GM21515 (cell line): ENCODE results near the gene LRSAM1.
"Not testable (repeated sequence)": the region's sequence is repeated elsewhere in the genome, so short reads cannot be mapped to it uniquely, and the experiment has no call there.

Experiments
- ATAC-seq: cut with Tn5 transposase; IDR thresholded peaks from one replicate; pipeline ENCODE4 v1.9.1; 2021; ENCODE audit not compliant: unreplicated experiment

Gene LRSAM1

DNA sequence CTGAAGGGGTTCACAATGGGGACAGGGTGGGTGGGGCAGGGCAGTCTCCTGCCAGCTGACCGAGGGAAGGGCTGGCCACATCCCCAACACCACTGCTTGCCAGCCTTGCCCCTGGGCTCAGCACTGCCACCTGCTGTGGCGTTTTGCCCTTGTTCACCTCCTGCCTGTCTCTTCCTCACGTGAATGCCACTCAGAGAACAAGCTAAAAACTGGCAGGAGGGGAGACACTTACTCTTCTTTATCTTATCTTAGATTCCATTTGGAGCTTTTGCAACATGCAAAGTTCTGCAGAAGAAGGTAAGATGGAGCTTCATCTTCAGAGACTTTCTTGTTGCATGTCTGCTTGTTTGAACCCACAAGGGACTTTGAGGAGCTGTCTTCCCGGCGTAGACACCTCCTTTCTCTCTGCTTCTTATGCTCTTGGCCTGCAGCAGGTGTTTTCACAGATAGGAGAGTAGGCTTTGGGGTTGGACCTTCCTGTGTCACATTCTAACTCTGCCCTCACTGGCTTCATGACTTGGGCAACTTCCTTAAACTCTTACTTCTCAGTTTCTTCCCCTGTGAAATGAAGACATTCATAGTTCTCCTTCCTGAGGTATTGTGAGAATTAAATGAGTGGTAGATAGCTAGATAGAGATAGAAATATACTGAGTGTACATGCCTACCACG, 4.1 kb downstream of the LRSAM1 start:
- ATAC-seq: no peak

DNA sequence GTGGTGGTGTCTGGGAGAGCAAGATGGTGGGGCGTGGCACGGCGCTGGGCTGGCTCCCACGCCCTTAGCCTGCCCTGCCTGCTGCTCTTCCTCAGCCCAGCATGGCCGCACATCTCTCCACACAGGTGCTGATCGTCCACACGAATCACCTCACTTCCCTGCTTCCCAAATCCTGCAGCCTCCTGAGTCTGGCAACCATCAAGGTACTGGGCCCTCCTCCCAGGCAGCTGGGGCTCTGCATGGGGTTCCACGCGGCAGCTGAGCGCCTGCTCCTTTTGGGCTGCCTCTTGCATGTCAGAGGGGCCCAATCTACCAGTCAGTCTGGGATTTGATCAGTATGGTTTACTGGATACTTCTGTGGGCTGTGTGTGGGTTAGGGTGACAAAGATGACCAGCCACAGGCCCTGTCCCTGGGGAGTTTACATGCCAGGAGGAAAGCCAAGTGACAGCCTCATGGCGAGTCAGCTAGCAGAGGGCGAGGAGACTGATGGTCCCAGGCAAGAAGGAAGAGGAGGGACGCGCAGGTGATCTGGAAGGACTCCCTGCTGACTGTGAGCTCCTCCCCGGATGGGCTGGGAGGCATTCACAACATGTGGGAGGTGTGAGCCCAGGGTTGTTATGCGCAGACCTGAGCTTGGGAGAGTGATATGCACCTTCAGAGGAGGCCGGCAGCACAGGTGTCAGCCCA, 6.0 kb downstream of the LRSAM1 start:
- no peak for ATAC-seq

DNA sequence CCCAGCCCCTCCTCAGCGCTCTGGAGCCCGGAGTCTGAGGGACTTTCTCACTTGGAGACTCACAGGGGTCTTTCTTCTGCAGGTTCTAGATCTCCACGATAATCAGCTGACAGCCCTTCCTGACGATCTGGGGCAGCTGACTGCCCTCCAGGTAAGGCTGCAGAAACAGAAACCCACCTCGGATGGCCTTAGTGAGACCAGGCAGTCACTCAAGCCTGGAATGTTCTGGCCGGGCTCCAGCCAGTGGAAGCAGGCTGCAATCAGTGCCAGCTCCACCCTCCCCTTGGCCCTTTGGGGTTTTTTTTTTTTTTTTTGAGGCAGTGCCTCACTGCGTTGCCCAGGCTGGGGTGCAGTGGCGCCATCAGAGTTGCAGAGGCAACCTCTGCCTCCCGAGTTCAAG, 7.6 kb downstream of the LRSAM1 start:
- no peak for ATAC-seq

DNA sequence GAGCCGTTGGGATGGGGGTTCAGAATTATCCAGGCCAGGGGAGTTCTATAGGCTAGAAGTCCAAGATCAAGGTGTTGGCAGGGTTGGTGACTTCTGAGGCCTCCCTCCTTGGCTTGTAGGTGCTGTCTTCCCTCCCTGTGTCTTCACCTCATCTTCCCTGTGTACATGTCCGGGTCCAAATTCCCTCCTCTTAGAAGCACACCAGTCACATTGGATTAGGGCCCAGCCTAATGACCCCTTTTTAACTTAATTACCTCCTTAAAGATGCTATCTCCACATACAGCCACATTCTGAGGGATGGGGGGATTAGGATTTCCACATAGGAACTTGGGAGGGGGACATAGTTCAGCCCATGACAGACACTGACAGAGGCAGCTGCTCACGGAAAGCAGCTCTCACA, 12.1 kb downstream of the LRSAM1 start:
- ATAC-seq: no peak

DNA sequence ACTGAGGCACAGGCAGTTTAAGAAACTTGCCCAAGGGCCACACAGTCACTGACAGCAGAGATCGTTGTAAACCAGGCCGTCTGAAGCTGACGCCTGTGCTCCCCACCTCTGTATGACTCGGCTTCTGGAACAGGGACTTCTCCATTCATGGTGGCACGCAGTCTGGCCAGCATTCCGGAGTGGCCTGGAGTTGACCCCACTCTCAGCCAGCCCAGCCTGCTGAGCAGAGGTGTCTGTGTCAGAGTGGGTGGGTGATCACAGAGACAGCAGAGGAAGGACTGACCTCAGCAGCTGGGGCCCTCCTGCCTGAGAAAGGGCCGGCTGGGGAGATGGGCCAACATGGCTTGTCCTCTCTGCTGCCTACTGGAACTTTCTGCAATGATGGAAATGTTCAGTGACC, 12.6 kb downstream of the LRSAM1 start:
- no peak for ATAC-seq

DNA sequence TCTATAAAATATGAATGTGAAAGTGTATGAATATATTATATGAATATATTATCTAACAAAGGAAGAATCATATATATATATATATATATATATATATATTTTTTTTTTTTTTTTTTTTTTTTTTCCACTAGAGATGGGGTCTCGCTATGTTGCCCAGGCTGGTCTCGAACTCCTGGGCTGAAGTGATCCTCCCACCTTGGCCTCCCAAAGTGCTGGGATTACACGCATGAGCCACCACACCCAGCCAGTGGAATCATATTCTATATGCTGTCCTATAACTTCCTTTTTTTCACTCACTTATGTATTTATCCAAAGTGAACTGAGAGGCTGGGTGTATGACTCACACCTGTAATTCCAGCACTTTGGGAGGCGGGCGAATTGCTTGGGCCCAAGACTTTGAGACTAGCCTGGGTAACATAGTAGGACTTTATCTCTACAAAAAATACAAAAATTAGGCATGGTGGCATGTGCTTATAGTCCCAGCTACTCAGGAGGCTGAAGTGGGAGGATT, 15.2 kb downstream of the LRSAM1 start:
- ATAC-seq: not testable (repeated sequence)

DNA sequence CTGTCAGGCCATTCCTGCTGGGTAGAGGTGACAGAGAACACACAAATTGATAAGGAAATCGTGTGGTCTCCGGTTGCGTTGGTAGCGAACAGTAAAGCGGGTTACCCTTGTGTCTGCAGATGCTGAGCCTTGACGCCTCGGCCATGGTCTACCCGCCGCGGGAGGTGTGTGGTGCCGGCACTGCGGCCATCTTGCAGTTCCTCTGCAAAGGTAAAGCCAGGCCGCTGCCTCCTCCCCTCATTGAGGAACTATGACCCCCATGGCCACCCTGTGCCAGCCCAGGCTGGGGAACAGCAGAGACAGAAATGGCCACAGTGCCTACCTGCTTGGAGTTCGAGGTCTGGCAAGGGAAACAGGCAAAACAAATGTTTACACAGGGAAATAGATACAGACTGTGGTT, 16.3 kb downstream of the LRSAM1 start:
- no peak for ATAC-seq

DNA sequence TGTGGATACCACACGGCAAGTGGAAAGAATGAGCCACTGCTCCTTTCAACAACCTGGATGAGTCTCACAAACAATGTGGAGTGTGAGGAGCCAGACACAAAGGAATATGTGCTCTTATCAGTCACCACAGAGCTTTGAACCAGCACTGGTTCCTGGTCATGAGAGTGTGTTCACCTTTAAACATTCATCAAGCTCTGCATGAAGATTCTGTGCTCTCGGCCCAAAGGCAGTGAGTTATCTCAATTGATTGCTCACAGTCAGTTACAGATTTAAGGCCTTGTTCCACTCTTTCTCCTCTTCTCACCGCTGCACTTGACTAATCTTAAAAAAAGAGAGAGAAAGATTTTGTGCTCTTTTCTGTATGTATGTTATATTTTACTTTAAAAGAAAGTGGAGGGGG, 19.4 kb downstream of the LRSAM1 start:
- ATAC-seq: no peak

DNA sequence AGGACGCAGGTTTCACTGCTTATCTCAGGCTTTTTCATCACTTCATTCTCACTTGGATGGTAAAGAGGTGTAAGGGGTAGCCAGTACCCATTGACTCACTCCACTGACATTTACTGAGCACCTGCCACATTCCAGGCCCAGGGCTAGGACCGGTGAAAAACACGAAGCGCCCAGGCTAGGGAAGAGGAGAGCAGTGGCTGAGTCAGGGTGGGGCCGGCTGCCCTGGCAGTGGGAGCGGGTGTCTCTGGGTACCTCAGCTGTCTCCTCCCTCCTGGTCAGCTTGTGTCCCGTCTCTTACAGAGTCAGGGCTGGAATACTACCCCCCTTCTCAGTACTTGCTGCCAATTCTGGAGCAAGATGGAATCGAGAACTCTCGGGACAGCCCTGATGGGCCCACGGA, 22.2 kb downstream of the LRSAM1 start:
- ATAC-seq: no peak

DNA sequence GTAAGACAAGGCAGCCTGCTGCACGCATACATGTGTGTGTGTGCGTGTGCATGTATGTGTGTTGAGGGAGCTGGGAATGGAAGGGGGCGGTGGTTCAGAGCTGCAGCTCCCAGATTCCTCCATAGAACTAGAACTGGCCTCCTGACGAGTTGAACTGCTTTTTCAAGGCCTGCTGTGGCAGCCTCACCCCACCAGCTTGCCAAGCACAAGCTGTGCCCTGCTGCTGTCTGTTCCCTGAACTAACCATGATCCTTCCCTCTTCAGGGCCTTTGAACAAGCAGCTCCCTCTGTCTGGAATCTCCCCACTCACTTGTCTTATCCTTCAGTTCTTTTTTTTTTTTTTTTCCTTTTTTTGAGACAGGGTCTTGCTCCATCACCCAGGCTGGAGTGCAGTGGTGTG, 22.6 kb downstream of the LRSAM1 start:
- no peak for ATAC-seq

DNA sequence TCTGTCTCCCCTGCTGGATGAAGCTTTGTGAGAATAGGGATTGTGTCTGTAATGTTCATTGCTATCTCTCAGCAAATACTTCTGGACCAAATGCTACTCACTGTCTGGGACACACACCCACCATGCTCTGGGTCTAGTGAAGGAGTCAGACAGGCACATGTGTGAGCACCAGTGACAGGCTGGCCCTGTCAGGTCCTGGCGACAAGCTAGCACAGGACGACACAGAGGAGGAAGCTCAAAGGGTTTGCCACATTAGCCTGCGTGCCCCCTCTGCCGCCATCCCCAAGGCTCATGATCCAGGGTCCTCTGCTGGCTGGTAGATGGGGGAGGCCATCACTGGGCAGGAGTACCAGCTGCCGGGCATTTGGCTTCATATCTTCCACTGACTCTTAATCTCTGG, 23.3 kb downstream of the LRSAM1 start:
- no peak for ATAC-seq

DNA sequence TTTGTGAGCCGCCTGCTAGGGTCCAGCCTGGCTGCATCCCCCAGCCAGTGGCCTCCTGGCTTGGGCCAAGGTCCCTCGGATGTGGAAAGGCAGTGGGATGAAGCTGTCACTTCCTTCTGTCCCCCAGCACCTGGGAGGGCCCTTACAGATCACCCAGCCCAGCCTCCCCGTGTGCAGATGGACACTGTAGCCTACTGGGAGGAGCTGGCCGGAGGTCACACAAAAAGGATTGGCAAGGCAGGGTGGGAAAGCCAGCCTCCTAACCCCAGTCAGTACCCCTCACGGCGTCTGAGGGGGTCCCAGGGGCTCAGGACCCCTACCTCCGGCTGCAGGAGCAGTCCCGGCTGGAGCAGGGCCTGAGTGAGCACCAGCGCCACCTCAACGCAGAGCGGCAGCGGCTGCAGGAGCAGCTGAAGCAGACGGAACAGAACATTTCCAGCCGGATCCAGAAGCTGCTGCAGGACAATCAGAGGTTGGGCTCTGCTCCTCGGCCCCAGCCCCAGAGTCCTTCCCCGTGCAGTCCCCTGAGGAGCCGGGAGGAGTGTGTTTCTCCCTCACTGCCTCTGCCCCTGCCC, 28.3 kb downstream of the LRSAM1 start:
- no peak for ATAC-seq

DNA sequence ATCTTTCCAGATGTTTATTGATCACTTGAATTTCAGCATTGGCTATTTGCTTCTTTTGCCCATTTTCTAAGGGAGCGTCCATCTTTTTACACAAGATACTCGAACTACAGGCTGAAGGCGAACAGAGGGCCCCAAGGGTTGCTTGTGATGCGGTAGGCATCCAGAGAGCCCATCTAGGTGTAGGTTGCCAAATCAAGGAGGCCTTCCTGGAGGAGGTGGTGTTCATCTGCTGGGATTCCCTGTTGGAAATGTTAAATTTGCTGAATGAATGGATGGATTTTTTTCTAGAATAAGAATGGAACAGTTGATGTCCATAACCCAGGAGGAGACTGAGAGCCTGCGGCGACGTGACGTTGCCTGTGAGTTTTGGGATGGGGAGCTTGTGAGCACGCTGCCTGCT, 31.4 kb downstream of the LRSAM1 start:
- ATAC-seq: no peak

DNA sequence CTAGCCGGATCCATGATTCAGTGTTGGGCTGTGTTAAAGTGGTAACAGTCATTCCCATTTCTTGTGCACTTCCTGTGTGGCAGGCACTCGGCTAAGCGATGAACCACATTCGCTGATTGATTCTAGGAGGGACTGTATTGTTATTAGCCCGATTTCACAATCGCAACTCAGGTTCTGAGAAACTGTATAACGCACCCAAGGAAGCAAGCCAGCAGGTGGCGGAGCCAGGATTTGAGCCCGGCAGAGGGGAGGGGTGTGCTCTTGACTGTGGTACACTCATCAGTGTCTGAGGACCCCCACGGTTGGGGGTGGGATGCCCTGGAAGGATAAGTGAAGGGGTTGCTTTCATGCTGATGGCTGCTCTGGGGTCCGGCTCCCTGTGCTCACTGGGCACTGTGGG, 34.7 kb downstream of the LRSAM1 start:
- ATAC-seq: no peak

DNA sequence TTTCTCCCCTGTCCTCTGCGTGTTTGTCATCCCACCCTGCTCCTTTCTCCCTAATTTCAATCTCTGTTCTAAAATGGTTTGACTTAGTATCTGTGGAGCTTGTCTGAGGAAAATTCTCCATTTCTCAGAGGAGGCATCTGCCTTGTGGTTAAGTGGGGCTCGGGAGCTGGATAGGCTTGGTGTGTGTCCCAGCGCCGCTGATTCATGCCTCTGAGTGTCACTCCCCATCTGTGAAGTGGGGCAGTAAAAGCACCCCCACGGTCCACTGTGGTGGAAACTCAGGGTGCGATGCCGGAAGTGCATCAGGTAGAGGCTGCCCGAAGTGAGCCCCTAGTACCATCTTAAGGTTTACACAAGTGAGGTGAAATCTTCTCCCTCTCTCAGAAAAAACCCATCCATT, 37.6 kb downstream of the LRSAM1 start:
- no peak for ATAC-seq

DNA sequence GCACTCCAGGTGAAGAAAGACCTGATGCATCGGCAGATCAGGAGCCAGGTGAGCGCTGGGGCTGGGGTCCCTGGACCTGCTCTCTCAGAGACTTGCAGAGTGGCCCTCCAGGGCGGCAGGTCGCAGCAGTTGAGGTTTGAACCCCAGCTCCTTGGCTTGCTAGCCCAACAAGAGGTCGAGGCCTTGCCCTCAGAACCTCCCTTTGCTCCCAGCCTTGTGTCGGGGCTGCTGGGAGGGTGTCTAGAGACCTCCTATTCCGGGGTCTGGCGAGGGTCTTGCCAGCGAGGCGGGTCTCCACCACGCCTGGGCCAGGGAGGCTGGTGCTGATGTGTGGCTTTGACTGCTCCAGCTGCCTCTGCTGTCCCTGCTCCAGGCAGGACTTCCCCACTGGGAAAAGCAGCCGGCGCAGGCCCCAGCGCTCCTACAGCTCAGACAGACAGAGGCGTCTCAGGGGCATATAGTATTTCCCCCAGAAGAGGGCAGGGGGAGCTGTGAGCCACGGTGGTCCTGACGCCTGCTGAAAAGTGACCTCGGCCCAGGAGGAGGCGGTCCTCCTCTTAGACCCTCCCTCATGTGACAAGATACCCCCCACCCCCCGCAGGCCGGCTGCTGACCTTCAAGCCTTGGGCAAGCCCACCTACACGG, 38.3 kb downstream of the LRSAM1 start:
- no peak for ATAC-seq

DNA sequence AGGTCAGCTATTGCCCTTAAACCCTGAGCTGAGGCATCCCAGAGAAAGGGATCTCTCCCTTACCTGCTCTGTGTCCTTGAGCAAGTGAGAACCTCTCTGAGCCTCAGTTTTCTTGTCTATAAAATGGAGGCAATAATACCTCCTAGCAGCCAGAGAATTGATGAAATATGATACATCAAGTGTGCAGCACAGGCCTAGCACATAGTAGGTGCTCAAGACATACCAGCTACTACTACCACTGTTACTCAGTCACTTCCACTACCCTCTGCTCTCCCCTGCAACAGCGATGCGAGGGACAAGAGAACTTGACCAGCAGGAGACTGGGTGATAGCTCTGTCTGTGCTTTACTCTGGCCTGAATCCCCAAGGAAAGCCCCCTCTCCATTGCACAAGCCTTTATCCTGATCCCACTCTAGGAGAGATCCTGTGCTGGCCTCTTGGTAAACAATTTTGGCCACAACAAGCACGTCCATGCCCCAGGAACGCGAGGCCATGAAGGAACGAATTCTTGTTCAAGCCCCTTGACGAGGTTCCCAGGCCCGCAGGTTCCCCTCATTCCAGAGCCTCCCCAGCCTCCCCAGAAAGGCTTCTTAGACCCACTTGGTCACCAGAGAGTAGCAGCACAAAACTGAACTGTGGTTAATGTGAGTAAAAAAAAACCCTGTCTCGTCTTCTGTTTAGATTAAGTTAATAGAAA, 39.4 kb downstream of the LRSAM1 start:
- ATAC-seq: no peak

DNA sequence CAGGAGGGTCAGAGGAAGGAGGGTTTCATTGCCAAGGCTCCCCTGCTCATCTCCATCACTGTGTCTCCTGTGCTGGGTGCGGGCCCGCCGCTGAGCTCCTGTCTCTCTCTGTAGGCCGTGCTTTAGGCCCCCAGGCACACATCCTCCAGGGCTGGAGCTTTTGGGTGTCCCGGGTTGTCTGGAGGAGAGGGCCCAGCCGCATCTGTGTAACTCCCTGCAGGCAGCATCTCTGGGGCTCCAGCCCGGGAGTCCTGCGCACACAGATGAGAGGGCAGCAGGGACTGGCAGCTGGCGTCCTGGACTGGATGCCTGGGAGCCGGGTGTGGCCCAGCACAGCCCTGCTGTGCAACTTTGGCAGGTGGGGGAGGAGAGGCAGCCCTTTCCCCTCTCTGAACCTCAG, 40.2 kb downstream of the LRSAM1 start:
- no peak for ATAC-seq

DNA sequence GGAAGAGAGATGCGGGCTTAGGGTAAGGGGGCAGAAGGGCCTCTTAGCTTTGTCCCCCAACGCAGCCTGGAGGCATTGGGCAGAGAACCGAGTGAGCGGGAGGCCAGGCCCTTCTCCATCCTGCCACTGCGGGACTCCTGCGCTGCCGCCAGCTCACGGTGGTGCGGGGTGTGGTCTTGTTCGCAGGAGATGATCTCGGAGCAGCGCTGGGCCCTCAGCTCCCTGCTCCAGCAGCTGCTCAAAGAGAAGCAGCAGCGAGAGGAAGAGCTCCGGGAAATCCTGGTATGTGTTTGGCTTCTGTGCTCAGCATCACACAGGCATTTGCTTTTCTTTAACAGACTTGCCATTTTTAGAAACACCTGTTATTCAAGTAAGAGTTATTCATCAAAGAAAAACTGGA, 41.3 kb downstream of the LRSAM1 start:
- ATAC-seq: no peak

DNA sequence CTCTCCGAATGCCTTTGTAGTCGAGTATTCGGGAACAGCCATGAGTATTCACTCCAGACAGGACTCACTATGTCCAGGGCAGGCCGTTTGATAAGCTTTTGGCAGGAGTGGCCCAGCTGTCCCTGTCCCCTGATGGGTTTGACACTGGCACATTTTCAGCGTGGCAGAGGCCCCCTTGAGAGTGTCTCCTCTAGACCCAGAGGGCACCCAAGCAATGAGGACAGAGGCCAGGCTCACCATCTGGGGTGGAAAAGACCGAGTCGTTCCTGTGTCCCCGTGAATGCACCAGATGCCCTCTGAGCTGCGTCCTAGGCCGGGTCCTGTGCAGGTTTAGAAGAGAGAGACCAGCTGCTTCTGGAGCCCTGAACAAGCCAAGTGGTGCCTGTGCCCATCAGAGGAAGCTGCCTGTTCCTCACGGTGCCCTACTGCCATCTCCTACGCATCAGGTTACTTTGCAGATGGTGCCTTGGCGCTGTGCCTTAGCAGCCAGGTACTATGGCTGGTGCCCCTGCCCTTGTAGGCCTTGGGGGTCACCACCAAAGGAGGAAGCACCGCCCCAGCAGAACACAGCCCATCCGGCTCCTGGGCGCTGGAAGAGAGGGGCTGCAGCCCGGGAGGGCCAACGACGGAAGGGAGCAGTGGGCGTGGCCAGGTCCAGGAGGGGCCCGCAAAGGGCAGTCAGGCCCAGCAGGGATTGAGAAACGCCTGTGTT, 42.4 kb downstream of the LRSAM1 start:
- no peak for ATAC-seq

DNA sequence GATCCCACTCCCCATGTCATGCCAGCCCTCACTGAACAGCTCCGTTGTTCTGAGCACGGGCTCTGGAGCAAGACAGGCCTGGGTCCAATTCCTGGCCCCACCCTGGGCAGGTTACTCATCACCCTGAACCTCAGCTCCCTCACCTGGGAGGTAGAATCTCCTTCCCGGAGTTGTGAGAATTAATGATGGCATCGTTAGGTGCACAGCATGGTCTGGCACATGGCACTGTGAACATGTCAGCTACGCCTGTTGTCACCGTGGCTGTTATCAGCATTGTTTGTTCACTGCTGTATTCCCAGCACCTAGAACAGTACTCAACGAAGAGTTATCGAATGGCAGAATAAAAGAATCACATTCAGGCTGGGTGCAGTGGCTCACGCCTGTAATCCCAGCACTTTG, 43.0 kb downstream of the LRSAM1 start:
- ATAC-seq: no peak
